PC-9 (cell line): ENCODE data around the gene TREML4.

Experiments
- CTCF ChIP-seq: fragments of 200-600 bp; sonication (generic); conservative IDR thresholded peaks from 2 replicates; pipeline ENCODE4 v1.6.1; 2017; ENCODE audit warnings: mixed run types, antibody characterized with exemption, mild to moderate bottlenecking, moderate library complexity
- EZH2 ChIP-seq: fragments of 200-600 bp; sonication (generic); IDR thresholded peaks from 2 replicates; pipeline ENCODE4 v1.8.0; 2017; ENCODE audit warnings: antibody characterized with exemption, low read depth

- TF ChIP-seq EZH2 (no peak), CTCF (no peak)
Measured at GRCh38 chr6:41200296-41200900, 27.8 kb upstream of the TREML4 start.
